ENCODE results near the gene NAA40. TPM values are rescaled to one million over a fixed set of nuclear protein-coding genes. Genes with fewer than 3 reads are reported as not detected.

Gene NAA40
- total and polyA plus RNA-seq, 2 of the 13 experiments (the other 11 are each of a cell fraction or from before 2014, with no cell fraction given), result 11.1 to 17.9 TPM

- TF ChIP-seq KDM2A (CRISPR knock-in tag; IDR thresholded peaks at IDR 0.05; ENCODE audit: borderline replicate concordance, low read depth) (peak; percentile 94), ATF7 (IDR thresholded peaks at IDR 0.05) (no peak), ATF7 (CRISPR knock-in tag; IDR thresholded peaks at IDR 0.05) (no peak), HNRNPK (IDR thresholded peaks at IDR 0.05; ENCODE audit: low read depth, low read length, poor library complexity, severe bottlenecking) (peak; percentile 62), ZNF230 (CRISPR knock-in tag; IDR thresholded peaks at IDR 0.05) (peak; percentile 33; the same call in 1 of the 2 replicates), ZNF337 (CRISPR knock-in tag; IDR thresholded peaks at IDR 0.05; ENCODE audit: borderline replicate concordance, low read depth) (no peak), MTF2 (CRISPR knock-in tag; IDR thresholded peaks at IDR 0.05; ENCODE audit: borderline replicate concordance) (0 out of 2 replicates have a peak, but pooled peaks have one; percentile 13), HDAC1 (CRISPR knock-in tag; IDR thresholded peaks at IDR 0.05) (peak; percentile 87), ZNF383 (CRISPR knock-in tag; IDR thresholded peaks at IDR 0.05; ENCODE audit: borderline replicate concordance) (no peak), ZNF598 (CRISPR knock-in tag; IDR thresholded peaks at IDR 0.05; ENCODE audit: borderline replicate concordance) (peak; percentile 13; the same call in 1 of the 2 replicates), FOSL2 (CRISPR knock-in tag; IDR thresholded peaks at IDR 0.05) (peak; percentile 43; the same call in 1 of the 2 replicates), FOXO4 (CRISPR knock-in tag; conservative IDR thresholded peaks at IDR 0.05) (no peak), MLXIP (CRISPR knock-in tag; IDR thresholded peaks at IDR 0.05; ENCODE audit: borderline replicate concordance) (peak; percentile 65; the same call in 1 of the 2 replicates), ZNF703 (CRISPR knock-in tag; IDR thresholded peaks at IDR 0.05; ENCODE audit: borderline replicate concordance) (no peak), ZNF501 (CRISPR knock-in tag; IDR thresholded peaks at IDR 0.05) (peak; percentile 57; the same call in 1 of the 2 replicates), ZNF639 (CRISPR knock-in tag; conservative IDR thresholded peaks at IDR 0.05) (no peak; the same call in 1 of the 2 replicates)
- TF ChIP-seq, protein P1, sequence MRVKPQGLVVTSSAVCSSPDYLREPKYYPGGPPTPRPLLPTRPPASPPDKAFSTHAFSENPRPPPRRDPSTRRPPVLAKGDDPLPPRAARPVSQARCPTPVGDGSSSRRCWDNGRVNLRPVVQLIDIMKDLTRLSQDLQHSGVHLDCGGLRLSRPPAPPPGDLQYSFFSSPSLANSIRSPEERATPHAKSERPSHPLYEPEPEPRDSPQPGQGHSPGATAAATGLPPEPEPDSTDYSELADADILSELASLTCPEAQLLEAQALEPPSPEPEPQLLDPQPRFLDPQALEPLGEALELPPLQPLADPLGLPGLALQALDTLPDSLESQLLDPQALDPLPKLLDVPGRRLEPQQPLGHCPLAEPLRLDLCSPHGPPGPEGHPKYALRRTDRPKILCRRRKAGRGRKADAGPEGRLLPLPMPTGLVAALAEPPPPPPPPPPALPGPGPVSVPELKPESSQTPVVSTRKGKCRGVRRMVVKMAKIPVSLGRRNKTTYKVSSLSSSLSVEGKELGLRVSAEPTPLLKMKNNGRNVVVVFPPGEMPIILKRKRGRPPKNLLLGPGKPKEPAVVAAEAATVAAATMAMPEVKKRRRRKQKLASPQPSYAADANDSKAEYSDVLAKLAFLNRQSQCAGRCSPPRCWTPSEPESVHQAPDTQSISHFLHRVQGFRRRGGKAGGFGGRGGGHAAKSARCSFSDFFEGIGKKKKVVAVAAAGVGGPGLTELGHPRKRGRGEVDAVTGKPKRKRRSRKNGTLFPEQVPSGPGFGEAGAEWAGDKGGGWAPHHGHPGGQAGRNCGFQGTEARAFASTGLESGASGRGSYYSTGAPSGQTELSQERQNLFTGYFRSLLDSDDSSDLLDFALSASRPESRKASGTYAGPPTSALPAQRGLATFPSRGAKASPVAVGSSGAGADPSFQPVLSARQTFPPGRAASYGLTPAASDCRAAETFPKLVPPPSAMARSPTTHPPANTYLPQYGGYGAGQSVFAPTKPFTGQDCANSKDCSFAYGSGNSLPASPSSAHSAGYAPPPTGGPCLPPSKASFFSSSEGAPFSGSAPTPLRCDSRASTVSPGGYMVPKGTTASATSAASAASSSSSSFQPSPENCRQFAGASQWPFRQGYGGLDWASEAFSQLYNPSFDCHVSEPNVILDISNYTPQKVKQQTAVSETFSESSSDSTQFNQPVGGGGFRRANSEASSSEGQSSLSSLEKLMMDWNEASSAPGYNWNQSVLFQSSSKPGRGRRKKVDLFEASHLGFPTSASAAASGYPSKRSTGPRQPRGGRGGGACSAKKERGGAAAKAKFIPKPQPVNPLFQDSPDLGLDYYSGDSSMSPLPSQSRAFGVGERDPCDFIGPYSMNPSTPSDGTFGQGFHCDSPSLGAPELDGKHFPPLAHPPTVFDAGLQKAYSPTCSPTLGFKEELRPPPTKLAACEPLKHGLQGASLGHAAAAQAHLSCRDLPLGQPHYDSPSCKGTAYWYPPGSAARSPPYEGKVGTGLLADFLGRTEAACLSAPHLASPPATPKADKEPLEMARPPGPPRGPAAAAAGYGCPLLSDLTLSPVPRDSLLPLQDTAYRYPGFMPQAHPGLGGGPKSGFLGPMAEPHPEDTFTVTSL (CRISPR knock-in tag; IDR thresholded peaks at IDR 0.05; ENCODE audit: borderline replicate concordance), result 0 out of 2 replicates have a peak, but pooled peaks have one; percentile 21
These were observed 47.5 kb downstream of the NAA40 start, which contains the start of gene OTUB1 (continued) for GRCh38 chr11:63986156-63986931.
